ENCODE measurements around the gene NBPF20.
"Not testable (repeated sequence)": the region's sequence is repeated elsewhere in the genome, so short reads cannot be mapped to it uniquely, and the experiment has no call there.

DNA sequence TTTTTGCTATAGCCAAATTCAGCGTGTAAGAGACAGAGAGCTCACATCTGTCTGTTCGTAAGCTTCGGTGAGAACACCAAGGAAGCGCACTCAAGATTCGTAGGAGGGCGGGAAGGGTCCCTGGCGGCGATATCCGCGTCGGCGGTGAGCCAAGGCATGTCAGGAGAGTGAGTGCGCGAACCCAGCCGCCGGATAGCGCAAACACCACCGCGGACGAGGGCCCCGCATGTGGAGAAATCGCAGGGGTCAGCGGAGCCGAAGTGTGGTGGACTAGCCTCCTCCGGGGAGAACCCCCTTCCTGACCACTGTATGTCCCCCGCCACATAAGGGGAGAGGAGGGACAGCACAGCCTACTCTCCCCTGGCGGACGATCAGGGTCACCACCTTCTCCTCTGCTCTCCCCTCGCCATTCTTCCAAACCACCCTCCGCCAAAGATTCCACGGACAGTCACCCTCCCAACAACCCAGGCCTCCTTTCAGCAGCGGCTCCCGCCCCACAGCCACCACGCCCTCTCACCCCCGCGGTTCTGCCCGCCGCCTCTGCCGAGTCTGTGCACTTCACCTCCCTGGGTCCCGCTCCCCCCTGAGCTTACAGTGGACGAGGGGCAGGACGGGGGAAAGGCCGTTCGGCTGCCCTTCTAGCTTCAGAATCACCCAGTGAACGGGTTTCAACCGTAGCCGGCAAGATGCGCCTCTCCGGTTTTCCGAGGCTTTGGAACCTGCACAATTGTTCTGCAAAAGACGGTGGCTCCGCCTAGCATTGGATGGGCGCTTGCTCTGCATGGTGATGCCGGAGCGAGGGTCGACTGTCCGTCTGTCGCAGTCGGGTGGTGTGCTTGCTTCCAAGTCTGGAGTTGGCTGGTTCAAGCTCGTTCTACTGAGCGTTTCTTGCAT is 6.2 kb upstream of the NBPF20 start:
- TF ChIP-seq CTCF (IDR thresholded peaks at IDR 0.05): not testable (repeated sequence)
- TF ChIP-seq, protein P1, sequence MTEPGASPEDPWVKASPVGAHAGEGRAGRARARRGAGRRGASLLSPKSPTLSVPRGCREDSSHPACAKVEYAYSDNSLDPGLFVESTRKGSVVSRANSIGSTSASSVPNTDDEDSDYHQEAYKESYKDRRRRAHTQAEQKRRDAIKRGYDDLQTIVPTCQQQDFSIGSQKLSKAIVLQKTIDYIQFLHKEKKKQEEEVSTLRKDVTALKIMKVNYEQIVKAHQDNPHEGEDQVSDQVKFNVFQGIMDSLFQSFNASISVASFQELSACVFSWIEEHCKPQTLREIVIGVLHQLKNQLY (CRISPR knock-in tag; IDR thresholded peaks at IDR 0.05): not testable (repeated sequence)
- TF ChIP-seq, protein P2, sequence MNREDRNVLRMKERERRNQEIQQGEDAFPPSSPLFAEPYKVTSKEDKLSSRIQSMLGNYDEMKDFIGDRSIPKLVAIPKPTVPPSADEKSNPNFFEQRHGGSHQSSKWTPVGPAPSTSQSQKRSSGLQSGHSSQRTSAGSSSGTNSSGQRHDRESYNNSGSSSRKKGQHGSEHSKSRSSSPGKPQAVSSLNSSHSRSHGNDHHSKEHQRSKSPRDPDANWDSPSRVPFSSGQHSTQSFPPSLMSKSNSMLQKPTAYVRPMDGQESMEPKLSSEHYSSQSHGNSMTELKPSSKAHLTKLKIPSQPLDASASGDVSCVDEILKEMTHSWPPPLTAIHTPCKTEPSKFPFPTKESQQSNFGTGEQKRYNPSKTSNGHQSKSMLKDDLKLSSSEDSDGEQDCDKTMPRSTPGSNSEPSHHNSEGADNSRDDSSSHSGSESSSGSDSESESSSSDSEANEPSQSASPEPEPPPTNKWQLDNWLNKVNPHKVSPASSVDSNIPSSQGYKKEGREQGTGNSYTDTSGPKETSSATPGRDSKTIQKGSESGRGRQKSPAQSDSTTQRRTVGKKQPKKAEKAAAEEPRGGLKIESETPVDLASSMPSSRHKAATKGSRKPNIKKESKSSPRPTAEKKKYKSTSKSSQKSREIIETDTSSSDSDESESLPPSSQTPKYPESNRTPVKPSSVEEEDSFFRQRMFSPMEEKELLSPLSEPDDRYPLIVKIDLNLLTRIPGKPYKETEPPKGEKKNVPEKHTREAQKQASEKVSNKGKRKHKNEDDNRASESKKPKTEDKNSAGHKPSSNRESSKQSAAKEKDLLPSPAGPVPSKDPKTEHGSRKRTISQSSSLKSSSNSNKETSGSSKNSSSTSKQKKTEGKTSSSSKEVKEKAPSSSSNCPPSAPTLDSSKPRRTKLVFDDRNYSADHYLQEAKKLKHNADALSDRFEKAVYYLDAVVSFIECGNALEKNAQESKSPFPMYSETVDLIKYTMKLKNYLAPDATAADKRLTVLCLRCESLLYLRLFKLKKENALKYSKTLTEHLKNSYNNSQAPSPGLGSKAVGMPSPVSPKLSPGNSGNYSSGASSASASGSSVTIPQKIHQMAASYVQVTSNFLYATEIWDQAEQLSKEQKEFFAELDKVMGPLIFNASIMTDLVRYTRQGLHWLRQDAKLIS (CRISPR knock-in tag; IDR thresholded peaks at IDR 0.05; ENCODE audit: borderline replicate concordance): not testable (repeated sequence)
